Measurements from ENCODE around the gene MYT1. TPM values are rescaled to one million over a fixed set of nuclear protein-coding genes. Genes with fewer than 3 reads are reported as not detected.

MYT1 gene
- total RNA-seq, 1 experiment from 2014 or later = 2.0 TPM

GRCh38 chr20:64209148-64209547 lies 44.9 kb downstream of the MYT1 start:
- no peaks in the 10 kb centered on the region for H3K9me3 Mint-ChIP-seq
- no peaks in the 10 kb centered on the region for H3K27me3 Mint-ChIP-seq (ENCODE audit: low read depth)
- H3K4me1 Mint-ChIP-seq = no peaks in the 10 kb centered on the region
- no peaks in the 10 kb centered on the region for H3K36me3 Mint-ChIP-seq
- no peak for TF ChIP-seq IRF1 (CRISPR knock-in tag; IDR thresholded peaks at IDR 0.05)
- no peak for TF ChIP-seq SMAD4 (CRISPR knock-in tag; IDR thresholded peaks at IDR 0.05)
- no peak for TF ChIP-seq ELF4 (CRISPR knock-in tag; IDR thresholded peaks at IDR 0.05; ENCODE audit: low read depth)
- TF ChIP-seq HMGXB4 (CRISPR knock-in tag; IDR thresholded peaks at IDR 0.05) = no peak
- TF ChIP-seq MYBL2 (CRISPR knock-in tag; IDR thresholded peaks at IDR 0.05) = no peak
- no peak for TF ChIP-seq USF1 (CRISPR knock-in tag; IDR thresholded peaks at IDR 0.05)
- no peak for TF ChIP-seq MXD4 (CRISPR knock-in tag; IDR thresholded peaks at IDR 0.05; ENCODE audit: borderline replicate concordance)
- TF ChIP-seq TEAD4 (CRISPR knock-in tag; IDR thresholded peaks at IDR 0.05) = no peak
- no peak for TF ChIP-seq PRRX2 (CRISPR knock-in tag; IDR thresholded peaks at IDR 0.05)
- TF ChIP-seq ZMAT4 (CRISPR knock-in tag; IDR thresholded peaks at IDR 0.05) = no peak
- no peak for TF ChIP-seq ZNF396 (CRISPR knock-in tag; IDR thresholded peaks at IDR 0.05; ENCODE audit: borderline replicate concordance)
- no peak for DNase-seq (ENCODE audit: low spot score)
- ATAC-seq = no peak
- H3K4me3 Mint-ChIP-seq = no peak overlapping the region
- peak overlapping the region; percentile 20; the same call in 1 of the 2 replicates for H3K27ac Mint-ChIP-seq
- CTCF ChIA-PET = interaction anchor here (0.6 to 0.9 kb wide), 3 partner anchors 11 to 19 kb away, joined by 3 read pairs; no protein-coding TSS in a partner anchor
- POLR2A ChIA-PET = no interaction called here

- no peak for TF ChIP-seq E2F1 (CRISPR knock-in tag; IDR thresholded peaks at IDR 0.05)
- TF ChIP-seq ZNF396 (CRISPR knock-in tag; IDR thresholded peaks at IDR 0.05; ENCODE audit: borderline replicate concordance) = no peak
- no peak for TF ChIP-seq ELF4 (CRISPR knock-in tag; IDR thresholded peaks at IDR 0.05; ENCODE audit: low read depth)
- no peak for TF ChIP-seq MLX (CRISPR knock-in tag; IDR thresholded peaks at IDR 0.05)
- TF ChIP-seq SOX15 (CRISPR knock-in tag; IDR thresholded peaks at IDR 0.05) = no peak
- Mint-ChIP-seq H3K27ac (no peak overlapping the region), H3K27me3 (ENCODE audit: low read depth) (no peaks in the 10 kb centered on the region), H3K36me3 (no peaks in the 10 kb centered on the region), H3K4me3 (no peak overlapping the region), H3K9me3 (no peaks in the 10 kb centered on the region), H3K4me1 (no peaks in the 10 kb centered on the region)
- ChIA-PET POLR2A (no interaction called here), CTCF (interaction anchor here (0.8 to 3.6 kb wide), 3 partner anchors 8 to 13 kb away, joined by 3 to 29 read pairs (median 3); no protein-coding TSS in a partner anchor)
- DNase-seq (ENCODE audit: low spot score) (no peak), ATAC-seq (no peak)
Measured at GRCh38 chr20:64210656-64211369, 46.6 kb downstream of the MYT1 start.

- H3K27ac Mint-ChIP-seq = no peak overlapping the region
- H3K4me1 Mint-ChIP-seq = no peaks in the 10 kb centered on the region
- no peak overlapping the region for H3K4me3 Mint-ChIP-seq
- no peak for ATAC-seq
- no peaks in the 10 kb centered on the region for H3K27me3 Mint-ChIP-seq (ENCODE audit: low read depth)
- ChIA-PET CTCF (interaction anchor here (0.8 to 3.6 kb wide), 3 partner anchors 8 to 12 kb away, joined by 3 to 29 read pairs (median 3); no protein-coding TSS in a partner anchor), POLR2A (no interaction called here)
- no peak for DNase-seq (ENCODE audit: low spot score)
- no peaks in the 10 kb centered on the region for H3K36me3 Mint-ChIP-seq
- H3K9me3 Mint-ChIP-seq = no peaks in the 10 kb centered on the region
- TF ChIP-seq ELF4 (CRISPR knock-in tag; IDR thresholded peaks at IDR 0.05; ENCODE audit: low read depth) = no peak
- no peak for TF ChIP-seq RORB (CRISPR knock-in tag; IDR thresholded peaks at IDR 0.05)
- TF ChIP-seq TP53 (CRISPR knock-in tag; IDR thresholded peaks at IDR 0.05) = no peak
- no peak for TF ChIP-seq HMGXB4 (CRISPR knock-in tag; IDR thresholded peaks at IDR 0.05)
- no peak for TF ChIP-seq MAX (CRISPR knock-in tag; IDR thresholded peaks at IDR 0.05)
- TF ChIP-seq PRRX2 (CRISPR knock-in tag; IDR thresholded peaks at IDR 0.05) = no peak
- TF ChIP-seq ZNF425 (CRISPR knock-in tag; conservative IDR thresholded peaks at IDR 0.05) = no peak
- no peak for TF ChIP-seq ZNF416 (CRISPR knock-in tag; IDR thresholded peaks at IDR 0.05)
Measured at GRCh38 chr20:64211874-64212658, 47.8 kb downstream of the MYT1 start.
